Tibial nerve (tissue), 4 donors: ENCODE data around the gene RCC2.

ENCODE experiments used
- CTCF ChIP-seq, 5 experiments: fragments of 200-600 bp in 3 of 5; fragments of 450-650 bp in 2 of 5; sonication (generic) in 3 of 5; IDR thresholded peaks; one replicate each; pipeline ENCODE4 v1.5.1; 2016 to 2019; ENCODE audit warnings: antibody characterized with exemption in 5 of 5, mild to moderate bottlenecking in 3 of 5, moderate library complexity in 2 of 5
- EP300 ChIP-seq, 2 donors: sonication (generic); formaldehyde crosslinking; IDR thresholded peaks; one replicate each; pipeline ENCODE4 v1.6.1; 2017; ENCODE audit warnings: antibody characterized with exemption in 2 of 2, mild to moderate bottlenecking in 1 of 2
- POLR2A ChIP-seq, 2 donors: fragments of 450-650 bp; IDR thresholded peaks; one replicate each; pipeline ENCODE4 v1.6.1; 2017; ENCODE audit warnings: antibody characterized with exemption in 2 of 2, mild to moderate bottlenecking in 2 of 2, moderate library complexity in 2 of 2

GRCh38 chr1:17452686-17453085, 13.2 kb upstream of the RCC2 start:
- TF ChIP-seq CTCF (IDR thresholded peaks at IDR 0.05) (no peak), POLR2A (IDR thresholded peaks at IDR 0.05) (no peak), EP300 (IDR thresholded peaks at IDR 0.05) (no peak)
